22Rv1 (cell line): ENCODE results near the gene SPATA46.

ENCODE experiments used
- H3K27ac ChIP-seq: fragments of 450-650 bp; 2 replicates; pipeline ENCODE4 v1.5.1; 2017
- ZFX ChIP-seq: fragments of 450-650 bp; IDR thresholded peaks from 2 replicates; pipeline ENCODE4 v1.6.1; 2017; ENCODE audit warnings: antibody characterized with exemption, borderline replicate concordance
- TF ChIP-seq, protein P1 (sequence below): fragments of 450-650 bp; IDR thresholded peaks from 2 replicates; pipeline ENCODE4 v1.5.1; 2017; ENCODE audit warnings: mild to moderate bottlenecking

The SPATA46 gene

DNA sequence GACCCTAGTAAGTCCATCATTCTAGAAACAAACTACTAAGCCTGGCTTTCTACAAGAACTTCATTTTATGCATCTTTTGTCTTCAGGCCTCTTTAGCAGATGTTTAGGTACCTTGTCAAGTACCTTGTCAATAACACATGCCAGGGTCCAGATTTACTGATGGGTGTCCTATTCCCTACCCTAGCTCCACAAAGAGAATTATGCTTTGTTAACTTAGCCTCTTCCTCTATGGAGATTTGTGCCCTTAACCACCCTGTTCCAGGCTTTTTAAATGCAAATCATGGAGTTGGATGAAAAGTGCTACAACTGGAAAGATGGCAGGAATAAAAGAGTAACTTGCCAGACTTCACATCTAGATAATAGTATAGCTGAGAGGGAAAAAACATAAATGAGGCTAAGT lies 42.7 kb downstream of the SPATA46 start:
- TF ChIP-seq ZFX: no peak
- TF ChIP-seq, protein P1, sequence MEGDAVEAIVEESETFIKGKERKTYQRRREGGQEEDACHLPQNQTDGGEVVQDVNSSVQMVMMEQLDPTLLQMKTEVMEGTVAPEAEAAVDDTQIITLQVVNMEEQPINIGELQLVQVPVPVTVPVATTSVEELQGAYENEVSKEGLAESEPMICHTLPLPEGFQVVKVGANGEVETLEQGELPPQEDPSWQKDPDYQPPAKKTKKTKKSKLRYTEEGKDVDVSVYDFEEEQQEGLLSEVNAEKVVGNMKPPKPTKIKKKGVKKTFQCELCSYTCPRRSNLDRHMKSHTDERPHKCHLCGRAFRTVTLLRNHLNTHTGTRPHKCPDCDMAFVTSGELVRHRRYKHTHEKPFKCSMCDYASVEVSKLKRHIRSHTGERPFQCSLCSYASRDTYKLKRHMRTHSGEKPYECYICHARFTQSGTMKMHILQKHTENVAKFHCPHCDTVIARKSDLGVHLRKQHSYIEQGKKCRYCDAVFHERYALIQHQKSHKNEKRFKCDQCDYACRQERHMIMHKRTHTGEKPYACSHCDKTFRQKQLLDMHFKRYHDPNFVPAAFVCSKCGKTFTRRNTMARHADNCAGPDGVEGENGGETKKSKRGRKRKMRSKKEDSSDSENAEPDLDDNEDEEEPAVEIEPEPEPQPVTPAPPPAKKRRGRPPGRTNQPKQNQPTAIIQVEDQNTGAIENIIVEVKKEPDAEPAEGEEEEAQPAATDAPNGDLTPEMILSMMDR: no peak

DNA sequence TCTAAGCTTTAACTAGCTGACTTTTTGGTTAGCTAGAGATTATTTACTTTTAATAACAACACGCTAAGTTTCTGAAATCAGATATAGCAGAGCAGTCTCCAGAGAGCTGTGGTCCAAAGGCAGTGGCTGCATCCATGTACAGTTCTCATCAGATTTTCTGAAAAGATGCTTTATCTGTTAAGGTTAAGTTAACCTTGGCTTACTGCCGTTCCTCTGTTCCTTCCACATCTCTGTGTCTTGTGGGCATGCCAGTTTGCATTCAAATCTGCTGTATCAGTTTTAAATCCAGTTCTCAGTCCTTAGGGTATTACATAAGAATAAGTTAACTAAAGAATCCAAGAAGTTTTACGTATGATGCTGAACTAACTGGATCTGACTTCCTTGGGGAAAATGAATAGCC lies 46.8 kb downstream of the SPATA46 start:
- TF ChIP-seq, protein P1: no peak
- TF ChIP-seq ZFX: no peak
- no peak overlapping the region for H3K27ac ChIP-seq

More for the DNA sequence above, 42.7 kb downstream of the SPATA46 start:
- H3K27ac ChIP-seq: no peak overlapping the region

DNA sequence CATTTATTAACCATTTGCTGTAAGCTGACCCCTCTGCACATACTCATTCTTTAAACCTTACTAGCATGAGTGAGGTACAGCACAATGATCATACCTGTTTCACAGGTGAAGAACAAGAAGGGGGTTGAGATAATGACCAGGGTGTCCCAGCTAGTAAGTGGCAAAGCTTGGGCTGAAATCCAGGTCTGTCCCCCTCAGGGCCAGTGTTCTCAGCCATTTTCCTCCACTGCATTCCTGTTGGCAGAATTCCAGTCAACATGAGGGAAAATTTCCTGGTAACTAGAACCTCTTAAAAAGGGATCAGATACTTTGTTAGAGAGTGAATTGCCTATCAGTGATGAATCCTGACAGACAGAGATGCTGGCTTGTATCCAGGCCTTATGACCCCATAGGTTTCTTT lies 48.1 kb downstream of the SPATA46 start:
- TF ChIP-seq, protein P1: no peak
- no peak for TF ChIP-seq ZFX
- no peak overlapping the region for H3K27ac ChIP-seq

DNA sequence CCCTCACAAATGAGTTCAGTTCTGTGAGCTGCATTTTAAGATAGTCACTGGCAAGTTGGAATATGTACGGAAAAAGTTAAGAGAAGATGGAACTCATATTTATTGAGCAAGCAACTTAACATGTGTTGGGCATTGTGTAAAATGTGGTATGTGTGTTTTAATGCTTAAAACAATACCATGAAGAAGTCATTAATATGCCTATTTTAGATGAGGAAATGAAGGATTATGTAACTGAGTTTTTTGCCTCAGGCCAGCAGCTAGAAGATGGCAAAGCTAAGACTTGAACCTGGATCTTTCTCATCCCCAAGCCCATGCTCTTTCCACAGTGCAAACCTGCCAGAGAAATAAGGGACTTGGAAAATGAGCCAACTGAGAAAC lies 48.9 kb downstream of the SPATA46 start:
- no peak overlapping the region for H3K27ac ChIP-seq
- TF ChIP-seq, protein P1: no peak
- no peak for TF ChIP-seq ZFX

DNA sequence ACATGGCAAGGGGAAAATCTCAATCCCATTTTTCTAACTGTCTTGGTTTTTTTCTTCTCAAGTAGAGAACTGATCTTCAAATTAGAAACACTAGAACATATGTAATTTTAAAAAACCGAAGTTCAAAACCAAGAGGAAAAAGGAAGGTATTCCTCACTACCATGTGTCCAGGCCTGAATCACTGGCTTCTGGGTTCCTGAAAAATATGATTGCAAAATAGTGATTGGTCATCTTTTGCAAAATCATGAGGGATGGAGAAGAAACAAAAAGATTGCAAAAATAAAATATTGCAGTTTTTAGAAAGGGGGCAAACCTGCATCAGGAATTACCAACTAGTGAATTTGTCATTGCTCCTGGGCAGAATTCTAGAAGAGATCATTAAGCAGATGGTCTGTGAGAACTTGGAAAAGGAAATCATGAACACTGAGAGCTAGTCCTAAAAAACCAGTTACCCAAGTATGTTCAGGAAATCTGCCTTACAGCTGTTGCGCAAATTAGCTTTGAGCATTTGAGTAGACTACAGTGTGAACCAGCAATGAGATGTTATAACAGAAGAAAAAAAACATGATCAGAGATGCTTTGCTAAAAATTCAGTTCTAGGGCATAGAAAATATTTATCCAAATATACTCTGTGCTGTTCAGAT lies 49.4 kb downstream of the SPATA46 start:
- TF ChIP-seq ZFX: no peak
- TF ChIP-seq, protein P1: no peak
- no peak overlapping the region for H3K27ac ChIP-seq

DNA sequence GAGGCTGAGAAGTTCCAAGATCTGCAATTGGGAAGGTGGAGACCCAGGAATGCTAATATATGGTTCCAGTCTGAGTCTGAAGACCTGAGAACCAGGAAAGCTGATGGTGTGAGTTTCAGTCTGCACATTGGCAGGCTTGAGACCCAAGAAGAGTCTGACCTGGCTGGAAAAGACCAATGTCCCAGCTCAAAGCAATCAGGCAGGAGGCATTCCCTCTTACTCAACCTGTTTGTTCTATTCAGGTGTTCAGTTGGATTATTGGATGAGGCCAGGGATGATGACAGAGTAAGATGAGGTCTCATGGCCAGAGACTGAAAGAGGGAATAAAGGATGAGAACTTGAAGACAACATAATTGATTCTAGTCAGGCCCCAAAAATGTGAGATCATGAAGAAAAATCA lies 50.1 kb downstream of the SPATA46 start:
- H3K27ac ChIP-seq: no peak overlapping the region
- TF ChIP-seq ZFX: no peak
- TF ChIP-seq, protein P1: no peak

DNA sequence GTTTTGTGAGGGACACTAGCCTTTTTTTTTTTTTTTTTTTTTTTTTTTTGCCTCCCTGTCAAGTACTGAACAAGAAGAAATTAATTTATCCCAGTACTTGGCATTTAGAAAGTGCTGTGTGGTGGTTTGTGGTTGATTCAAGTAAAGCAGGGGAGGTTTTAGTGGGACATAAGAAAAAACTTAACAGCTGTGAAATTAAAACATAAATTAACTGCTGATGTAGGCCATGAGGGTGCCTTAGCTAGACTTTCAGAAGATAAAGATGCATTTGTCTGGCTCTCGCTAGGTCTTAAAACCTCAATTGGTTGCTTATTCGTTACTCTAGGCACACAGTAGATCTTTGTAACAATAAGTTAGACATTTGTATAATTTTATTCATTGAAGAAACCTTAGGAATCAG lies 52.3 kb downstream of the SPATA46 start:
- no peak overlapping the region for H3K27ac ChIP-seq
- TF ChIP-seq, protein P1: no peak
- TF ChIP-seq ZFX: no peak
